OCI-LY1 (cell line): Measurements from ENCODE around the gene GRK5.

Experiments
- CTCF ChIP-seq: fragments of 200-600 bp; sonication (generic), shearing (Covaris generic); IDR thresholded peaks from 2 replicates; pipeline ENCODE4 v1.5.1; 2017; ENCODE audit warnings: mild to moderate bottlenecking, antibody characterized with exemption, low read length, moderate library complexity, mixed read lengths
- EZH2 ChIP-seq: fragments of 200-600 bp; sonication (generic), shearing (Covaris generic); IDR thresholded peaks from 2 replicates; pipeline ENCODE4 v1.8.0; 2017; ENCODE audit warnings: borderline replicate concordance, mixed run types, mild to moderate bottlenecking, antibody characterized with exemption, low read length, moderate library complexity, mixed read lengths

- TF ChIP-seq CTCF (no peak), EZH2 (no peak)
These were observed 211.0 kb downstream of the GRK5 start for GRCh38 chr10:119418362-119418761.
